Neuronal stem cell (in vitro differentiated cells): ENCODE results near the gene CNPY1.

Experiments
- DNase-seq: peaks from one replicate; pipeline ENCODE4 v3.0.0-alpha.2; 2013; ENCODE audit warnings: low spot score
- H2AFZ ChIP-seq: one replicate; pipeline ENCODE4 v1.6.1; 2013; ENCODE audit warnings: mild to moderate bottlenecking, low read length, inconsistent platforms
- H2AK5ac ChIP-seq: 2 replicates; pipeline ENCODE4 v1.6.1; 2013; ENCODE audit warnings: low read depth, mild to moderate bottlenecking, inconsistent platforms, low read length, moderate library complexity, mixed read lengths
- H2BK120ac ChIP-seq: 2 replicates; pipeline ENCODE4 v1.6.1; 2013; ENCODE audit warnings: low read depth, mild to moderate bottlenecking, inconsistent platforms, low read length, moderate library complexity, mixed read lengths
- H2BK12ac ChIP-seq: one replicate; pipeline ENCODE4 v1.6.1; 2013; ENCODE audit warnings: low read length, inconsistent platforms
- H2BK15ac ChIP-seq: 2 replicates; pipeline ENCODE4 v1.6.1; 2013; ENCODE audit warnings: mild to moderate bottlenecking, low read length, inconsistent platforms, mixed read lengths
- H2BK5ac ChIP-seq: one replicate; pipeline ENCODE4 v1.6.1; 2013; ENCODE audit warnings: inconsistent platforms, mild to moderate bottlenecking, low read length, moderate library complexity
- H3K14ac ChIP-seq: one replicate; pipeline ENCODE4 v1.6.1; 2013; ENCODE audit warnings: low read length, inconsistent platforms
- H3K18ac ChIP-seq: 2 replicates; pipeline ENCODE4 v1.6.1; 2013; ENCODE audit warnings: low read length, inconsistent platforms
- H3K23ac ChIP-seq: 2 replicates; pipeline ENCODE4 v1.6.1; 2013; ENCODE audit warnings: low read depth, mild to moderate bottlenecking, mixed read lengths, low read length, inconsistent platforms; ENCODE audit not compliant: poor library complexity
- H3K27ac ChIP-seq: replicated peaks from 3 replicates; pipeline ENCODE4 v1.5.1; 2013; ENCODE audit warnings: low read length, inconsistent platforms
- H3K27me3 ChIP-seq, 3 experiments: 2 replicates each; pipeline ENCODE4 v1.6.1; 2013; ENCODE audit warnings: low read length in 3 of 3, mild to moderate bottlenecking in 2 of 3, inconsistent platforms in 1 of 3, low read depth in 1 of 3, mixed read lengths in 1 of 3, moderate library complexity in 1 of 3; ENCODE audit not compliant: control insufficient read depth in 3 of 3, insufficient read depth in 3 of 3
- H3K36me3 ChIP-seq, 2 donors: replicated peaks in 1 of 2; 2 replicates each; pipeline ENCODE4 v1.6.1; 2013; ENCODE audit warnings: low read length in 2 of 2; ENCODE audit not compliant: control insufficient read depth in 2 of 2, insufficient read depth in 2 of 2
- H3K4ac ChIP-seq: 2 replicates; pipeline ENCODE4 v1.6.1; 2013; ENCODE audit warnings: inconsistent platforms, mild to moderate bottlenecking, low read length, moderate library complexity
- H3K4me1 ChIP-seq, 2 donors: 1 replicate in 1 of 2; 2 replicates in 1 of 2; pipeline ENCODE4 v1.6.1; 2013; ENCODE audit warnings: low read length in 2 of 2, low read depth in 1 of 2; ENCODE audit not compliant: control insufficient read depth in 2 of 2, insufficient read depth in 1 of 2
- H3K4me2 ChIP-seq: one replicate; pipeline ENCODE4 v1.6.1; 2013; ENCODE audit warnings: mild to moderate bottlenecking, low read length, inconsistent platforms; ENCODE audit not compliant: insufficient read depth, poor library complexity, severe bottlenecking
- H3K4me3 ChIP-seq, 2 donors: 2 replicates each; pipeline ENCODE4 v1.5.1; 2013; ENCODE audit warnings: low read length in 2 of 2, mild to moderate bottlenecking in 2 of 2, inconsistent platforms in 1 of 2, moderate library complexity in 1 of 2
- H3K79me1 ChIP-seq: one replicate; pipeline ENCODE4 v1.6.1; 2013; ENCODE audit warnings: low read depth, mild to moderate bottlenecking, inconsistent platforms, low read length, moderate library complexity
- H3K9ac ChIP-seq: one replicate; pipeline ENCODE4 v1.6.1; 2013; ENCODE audit warnings: mild to moderate bottlenecking, low read depth, low read length, inconsistent platforms; ENCODE audit not compliant: poor library complexity
- H3K9me3 ChIP-seq, 2 donors: replicated peaks in 1 of 2; 2 replicates each; pipeline versions ENCODE3 to v1.6.1; 2013; ENCODE audit warnings: low read length in 2 of 2, mild to moderate bottlenecking in 2 of 2, inconsistent platforms in 1 of 2, low read depth in 1 of 2, mixed read lengths in 1 of 2, moderate library complexity in 1 of 2; ENCODE audit not compliant: control insufficient read depth in 2 of 2, insufficient read depth in 1 of 2
- H4K8ac ChIP-seq: one replicate; pipeline ENCODE4 v1.6.1; 2013; ENCODE audit warnings: low read depth, mild to moderate bottlenecking, inconsistent platforms, low read length, moderate library complexity
- H4K91ac ChIP-seq: one replicate; pipeline ENCODE4 v1.6.1; 2013; ENCODE audit warnings: low read length, low read depth, mild to moderate bottlenecking, inconsistent platforms; ENCODE audit not compliant: poor library complexity
- WGBS, 2 donors: extraction: QIAGEN DNeasy Blood & Tissue Kit; methylation state at CpG; one replicate each; pipeline ENCODE4 v1.1.7; 2013; ENCODE audit warnings: missing lambda C conversion rate in 2 of 2, mixed read lengths in 1 of 2; ENCODE audit not compliant: insufficient read length in 2 of 2, insufficient replicate concordance in 1 of 2; ENCODE audit errors: extremely low coverage in 2 of 2; 5-methylcytosine and 5-hydroxymethylcytosine counted together

Gene CNPY1

DNA sequence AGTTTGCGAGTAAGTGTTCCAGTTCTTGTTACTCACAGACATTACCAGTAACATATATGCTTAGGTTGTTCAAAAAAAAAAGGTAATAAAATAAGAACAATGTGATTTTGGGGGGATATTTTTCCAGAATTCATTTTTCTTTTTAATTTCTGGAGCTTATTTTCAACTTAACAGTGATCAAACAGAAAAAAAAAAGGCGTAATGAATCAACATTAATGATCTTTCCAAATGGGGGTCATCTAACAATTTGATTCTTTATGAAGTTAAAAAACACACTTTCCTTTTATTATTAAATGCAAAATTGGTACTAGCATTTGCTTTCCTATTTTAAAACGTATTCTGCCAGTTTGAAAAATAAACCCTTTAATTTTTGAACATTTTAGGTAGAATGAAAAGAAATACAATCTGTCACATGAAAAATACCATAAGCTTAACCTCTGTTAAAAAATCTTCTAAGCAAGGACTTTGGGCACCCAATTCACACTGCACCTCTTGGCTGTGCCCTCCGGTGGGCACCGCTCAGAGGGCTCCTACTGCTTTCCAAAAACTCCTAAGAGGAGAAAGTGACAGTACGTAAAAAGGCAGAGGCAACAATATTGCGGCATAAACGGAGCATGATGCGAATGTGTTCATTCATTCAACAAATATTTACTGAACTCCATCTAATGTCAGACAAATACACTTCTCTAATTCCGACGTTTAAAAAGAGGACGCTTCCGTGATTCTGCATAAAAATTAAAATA is 32.6 kb downstream of the CNPY1 start:
- H3K4me3 ChIP-seq, result no peak overlapping the region
- no peak overlapping the region for H4K8ac ChIP-seq
- no peak overlapping the region for H3K23ac ChIP-seq
- H2BK5ac ChIP-seq, result no peak overlapping the region
- H3K18ac ChIP-seq, result no peak overlapping the region
- no peak overlapping the region for H4K91ac ChIP-seq
- no peak overlapping the region for H3K27ac ChIP-seq
- no peak overlapping the region for H2BK15ac ChIP-seq
- H3K4me2 ChIP-seq, result no peak overlapping the region
- no peak overlapping the region for H2AK5ac ChIP-seq
- WGBS, 2 donors, result no CpG with 5 or more reads among the region's 13 CpGs
- peaks cover 0 to 8% of the 10 kb centered on the region in 2 donors for H3K9me3 ChIP-seq
- no peak overlapping the region for H3K9ac ChIP-seq
- no peak overlapping the region for H2BK12ac ChIP-seq
- H2BK120ac ChIP-seq, result no peak overlapping the region
- H2AFZ ChIP-seq, result no peak overlapping the region
- H3K27me3 ChIP-seq, result peaks cover 0 to 71% (median 12%) of the 10 kb centered on the region in 3 experiments
- H3K14ac ChIP-seq, result no peak overlapping the region
- peaks cover 0 to 13% of the 10 kb centered on the region in 2 donors for H3K4me1 ChIP-seq
- DNase-seq, result no peak
- H3K4ac ChIP-seq, result no peak overlapping the region
- no peaks in the 10 kb centered on the region for H3K79me1 ChIP-seq
- H3K36me3 ChIP-seq, result peaks cover 0 to 25% of the 10 kb centered on the region in 2 donors

DNA sequence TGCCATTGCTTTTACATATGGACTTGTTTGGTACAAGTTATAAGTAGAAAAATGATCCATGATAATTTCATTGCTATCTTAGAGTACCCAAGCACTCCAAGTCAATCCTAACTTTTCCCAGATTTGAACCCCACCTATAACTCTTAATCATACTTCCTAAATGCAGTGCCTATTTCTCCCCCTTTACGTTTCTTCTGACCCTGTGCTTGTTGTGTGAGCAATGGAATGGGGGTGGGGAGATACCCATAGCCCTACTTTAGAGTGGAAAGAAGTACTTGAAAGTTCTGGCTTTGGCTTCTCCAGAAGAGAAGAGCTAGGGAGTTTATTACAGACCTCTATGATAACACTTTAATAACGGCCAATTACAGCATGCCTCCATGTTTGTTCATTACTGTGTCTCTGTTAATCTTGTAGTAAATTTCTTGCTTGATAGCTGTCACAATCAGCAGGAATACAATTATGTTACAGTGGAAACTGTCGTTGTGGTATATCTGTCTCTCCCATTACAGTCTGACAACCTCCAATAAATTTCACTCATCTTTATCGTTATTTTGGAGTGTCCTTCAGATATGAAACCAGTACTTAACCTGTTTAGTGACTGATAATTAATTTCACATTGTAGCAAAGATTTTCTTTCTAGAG is 34.0 kb downstream of the CNPY1 start:
- Histone ChIP-seq H3K27me3 (peaks cover 0 to 72% (median 13%) of the 10 kb centered on the region in 3 experiments), H2AFZ (peak overlapping the region; percentile 47), H3K4me1 (peaks cover 0 to 13% of the 10 kb centered on the region in 2 donors), H3K4me3 (peak overlapping the region in 1 of 2 donors; percentile 65), H2BK15ac (no peak overlapping the region), H3K79me1 (no peaks in the 10 kb centered on the region), H3K9me3 (peaks cover 0 to 7% of the 10 kb centered on the region in 2 donors), H4K8ac (no peak overlapping the region), H2BK5ac (no peak overlapping the region), H3K4ac (no peak overlapping the region), H3K18ac (no peak overlapping the region), H3K23ac (no peak overlapping the region), H3K27ac (no peak overlapping the region), H2BK120ac (no peak overlapping the region), H3K36me3 (peaks cover 0 to 20% of the 10 kb centered on the region in 2 donors), H4K91ac (no peak overlapping the region), H3K4me2 (no peak overlapping the region), H3K14ac (no peak overlapping the region), H2BK12ac (no peak overlapping the region), H2AK5ac (no peak overlapping the region), H3K9ac (no peak overlapping the region)
- no peak for DNase-seq
- no CpG with 5 or more reads among the region's 4 CpGs for WGBS, 2 donors

DNA sequence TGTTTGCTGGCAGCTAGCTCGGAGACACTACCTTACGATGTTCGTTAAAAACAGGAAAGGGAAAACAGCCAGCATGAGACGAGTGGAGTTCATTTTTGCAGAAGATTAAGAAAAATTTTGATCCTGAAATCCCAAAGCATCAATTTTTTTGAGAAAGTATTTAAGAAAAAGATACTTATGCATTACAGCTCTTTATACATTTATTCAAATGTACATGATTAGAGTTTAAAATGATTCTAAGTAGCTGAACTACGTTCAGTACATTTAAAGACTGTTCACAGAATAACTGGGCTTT is 34.7 kb downstream of the CNPY1 start:
- H4K8ac ChIP-seq, result no peak overlapping the region
- no peak overlapping the region for H3K27ac ChIP-seq
- H2BK120ac ChIP-seq, result no peak overlapping the region
- H3K27me3 ChIP-seq, result peaks cover 0 to 71% (median 15%) of the 10 kb centered on the region in 3 experiments
- no peak overlapping the region for H3K4ac ChIP-seq
- H4K91ac ChIP-seq, result no peak overlapping the region
- H2AFZ ChIP-seq, result no peak overlapping the region
- H3K4me1 ChIP-seq, result peaks cover 0 to 17% of the 10 kb centered on the region in 2 donors
- H3K14ac ChIP-seq, result no peak overlapping the region
- peak overlapping the region in 1 of 2 donors; percentile 65 for H3K4me3 ChIP-seq
- no peak overlapping the region for H3K9ac ChIP-seq
- peaks cover 0 to 3% of the 10 kb centered on the region in 2 donors for H3K9me3 ChIP-seq
- no peak overlapping the region for H2BK5ac ChIP-seq
- no peak overlapping the region for H3K18ac ChIP-seq
- H2BK12ac ChIP-seq, result no peak overlapping the region
- H3K79me1 ChIP-seq, result no peaks in the 10 kb centered on the region
- H2BK15ac ChIP-seq, result no peak overlapping the region
- WGBS, 2 donors, result no CpG with 5 or more reads among the region's 5 CpGs
- no peak overlapping the region for H3K4me2 ChIP-seq
- no peak for DNase-seq
- H2AK5ac ChIP-seq, result no peak overlapping the region
- no peak overlapping the region for H3K23ac ChIP-seq
- H3K36me3 ChIP-seq, result peaks cover 0 to 18% of the 10 kb centered on the region in 2 donors

DNA sequence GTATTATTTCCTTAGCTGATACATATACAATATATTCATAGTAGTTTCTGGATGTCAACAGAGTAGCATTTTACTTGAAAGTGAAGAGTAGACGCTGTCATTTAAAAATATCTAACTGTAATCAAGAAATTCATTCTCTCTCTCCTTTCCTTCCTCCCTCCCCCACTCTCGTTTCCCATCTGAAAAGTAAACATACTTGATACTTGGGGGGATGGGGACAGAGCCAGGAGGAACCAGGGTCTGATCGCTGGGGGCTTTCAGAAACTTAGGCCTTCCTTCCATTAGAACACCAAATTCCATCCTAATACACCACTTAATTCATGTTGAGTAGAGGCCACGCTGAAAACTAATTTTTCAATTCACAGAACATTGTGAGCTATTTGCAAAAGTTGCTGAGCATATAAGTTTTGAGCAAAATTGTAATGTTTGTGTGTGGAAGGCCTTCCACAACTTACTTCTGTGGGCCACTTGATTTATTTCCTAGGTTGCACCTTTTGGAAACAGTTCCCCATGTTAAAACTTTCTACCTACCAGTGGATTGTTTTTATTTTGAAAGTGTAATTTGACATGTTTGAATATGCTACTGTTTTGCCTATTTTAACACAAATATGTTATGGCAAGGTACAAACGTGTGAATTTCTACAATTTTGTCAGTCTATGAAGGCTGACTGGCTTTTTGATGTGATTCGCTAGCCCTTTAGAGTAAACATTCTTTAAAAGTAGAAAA is 35.2 kb downstream of the CNPY1 start:
- H3K79me1 ChIP-seq, result no peaks in the 10 kb centered on the region
- H3K4me3 ChIP-seq, result peak overlapping the region in 1 of 2 donors; percentile 65
- no peak overlapping the region for H2BK15ac ChIP-seq
- no peak overlapping the region for H4K8ac ChIP-seq
- no peak overlapping the region for H2BK12ac ChIP-seq
- no peaks in the 10 kb centered on the region for H3K9me3 ChIP-seq
- peaks cover 0 to 21% of the 10 kb centered on the region in 2 donors for H3K36me3 ChIP-seq
- no peak overlapping the region for H3K27ac ChIP-seq
- H4K91ac ChIP-seq, result no peak overlapping the region
- no peak overlapping the region for H3K4ac ChIP-seq
- H3K23ac ChIP-seq, result no peak overlapping the region
- H3K9ac ChIP-seq, result no peak overlapping the region
- H2AK5ac ChIP-seq, result no peak overlapping the region
- DNase-seq, result no peak
- H3K18ac ChIP-seq, result no peak overlapping the region
- no peak overlapping the region for H2AFZ ChIP-seq
- peaks cover 0 to 17% of the 10 kb centered on the region in 2 donors for H3K4me1 ChIP-seq
- no peak overlapping the region for H2BK120ac ChIP-seq
- no peak overlapping the region for H2BK5ac ChIP-seq
- no peak overlapping the region for H3K14ac ChIP-seq
- no peak overlapping the region for H3K4me2 ChIP-seq
- no CpG with 5 or more reads among the region's 6 CpGs for WGBS, 2 donors
- H3K27me3 ChIP-seq, result peaks cover 0 to 72% (median 15%) of the 10 kb centered on the region in 3 experiments
